ENCODE measurements around the gene IKZF1. TPM values are rescaled to one million over a fixed set of nuclear protein-coding genes. Genes with fewer than 3 reads are reported as not detected.

Gene IKZF1
- total RNA-seq, 1 experiment from 2014 or later: 0.57 TPM

GRCh38 chr7:50358041-50358705 lies 53.7 kb downstream of the IKZF1 start:
- DNase-seq (ENCODE audit: low read depth, low spot score) (no peak), ATAC-seq (no peak)
- H3K4me1 ChIP-seq (ENCODE audit: control insufficient read depth in 1 of 2, insufficient read depth in 2 of 2, low read length in 2 of 2): peaks cover 0 to 3% of the 10 kb centered on the region in 2 experiments; a peak in 1 of 4 replicates
- H4K20me1 ChIP-seq (ENCODE audit: insufficient read depth): no peaks in the 10 kb centered on the region
- no TSS peak for BruUV-seq (replicated peaks)
- no peak overlapping the region for H3K4me3 ChIP-seq (replicated peaks in 1 of 2; ENCODE audit: low read depth in 1 of 2, low read length in 2 of 2)
- intact Hi-C loops (cut with micrococcal nuclease): no loop called here
- TF ChIP-seq ELF1 (IDR thresholded peaks at IDR 0.05; ENCODE audit: borderline replicate concordance, low read depth) (no peak), REST (IDR thresholded peaks at IDR 0.05; ENCODE audit: low read depth) (no peak), RAD21 (IDR thresholded peaks at IDR 0.05; ENCODE audit: low read depth) (no peak), EZH2 (IDR thresholded peaks at IDR 0.05) (no peak), FOSL1 (IDR thresholded peaks at IDR 0.05; ENCODE audit: low read depth) (no peak), CBX3 (IDR thresholded peaks at IDR 0.05; ENCODE audit: low read depth) (no peak), SP1 (IDR thresholded peaks at IDR 0.05; ENCODE audit: low read depth) (no peak), CEBPB (IDR thresholded peaks at IDR 0.05; ENCODE audit: low read depth) (no peak), SIN3A (IDR thresholded peaks at IDR 0.05; ENCODE audit: low read depth) (no peak), POLR2AphosphoS5 (IDR thresholded peaks at IDR 0.05; ENCODE audit: low read depth, low read length) (no peak), EGR1 (IDR thresholded peaks at IDR 0.05; ENCODE audit: low read depth) (no peak), TCF7L2 (IDR thresholded peaks at IDR 0.05; ENCODE audit: borderline replicate concordance, extremely low read depth, insufficient read depth, insufficient read length) (no peak), POLR2A (IDR thresholded peaks at IDR 0.05; ENCODE audit: borderline replicate concordance, extremely low read depth, insufficient read depth, insufficient read length) (no peak), ATF3 (IDR thresholded peaks at IDR 0.05) (no peak), ZBTB33 (IDR thresholded peaks at IDR 0.05; ENCODE audit: extremely low read depth, insufficient replicate concordance, low read length) (no peak), ZNF274 (IDR thresholded peaks at IDR 0.05; ENCODE audit: low read depth, low read length) (no peak), CTCF (IDR thresholded peaks at IDR 0.05 in 2 of 3, conservative IDR thresholded peaks at IDR 0.05 in 1 of 3; ENCODE audit: borderline replicate concordance in 1 of 3, insufficient read depth in 1 of 3, low read depth in 2 of 3, low read length in 2 of 3) (no peak), SRF (IDR thresholded peaks at IDR 0.05; ENCODE audit: low read depth) (no peak)
- POLR2A ChIA-PET: no interaction called here
- H3K27me3 ChIP-seq (ENCODE audit: insufficient read depth, low read length): no peaks in the 10 kb centered on the region
- H3K79me2 ChIP-seq (ENCODE audit: insufficient read depth, low read length): no peaks in the 10 kb centered on the region
- no peak overlapping the region for H3K9ac ChIP-seq (ENCODE audit: low read length)
- H3K9me2 ChIP-seq (ENCODE audit: insufficient read depth): no peaks in the 10 kb centered on the region
- RAD21 ChIA-PET (ENCODE audit: low non-redundant PET in 1 of 2, low total read pairs in 2 of 2, uncharacterized antibody in 2 of 2, unreplicated experiment in 2 of 2): no interaction called here
- no peaks in the 10 kb centered on the region for H3K9me3 ChIP-seq (ENCODE audit: control insufficient read depth in 1 of 2, insufficient read depth in 1 of 2, low read depth in 1 of 2, low read length in 2 of 2)
- no peak overlapping the region for H3K4me2 ChIP-seq (ENCODE audit: low read length)
- H3K36me3 ChIP-seq (ENCODE audit: control insufficient read depth in 1 of 2, insufficient read depth in 2 of 2, low read length in 2 of 2): no peaks in the 10 kb centered on the region
- H3K27ac ChIP-seq (ENCODE audit: low read depth, low read length): no peak overlapping the region
- no peak overlapping the region for H2AFZ ChIP-seq (ENCODE audit: low read depth, low read length, poor library complexity, severe bottlenecking)
- CTCF ChIA-PET: no interaction called here
